ENCODE data around the gene C1orf232.

DNA sequence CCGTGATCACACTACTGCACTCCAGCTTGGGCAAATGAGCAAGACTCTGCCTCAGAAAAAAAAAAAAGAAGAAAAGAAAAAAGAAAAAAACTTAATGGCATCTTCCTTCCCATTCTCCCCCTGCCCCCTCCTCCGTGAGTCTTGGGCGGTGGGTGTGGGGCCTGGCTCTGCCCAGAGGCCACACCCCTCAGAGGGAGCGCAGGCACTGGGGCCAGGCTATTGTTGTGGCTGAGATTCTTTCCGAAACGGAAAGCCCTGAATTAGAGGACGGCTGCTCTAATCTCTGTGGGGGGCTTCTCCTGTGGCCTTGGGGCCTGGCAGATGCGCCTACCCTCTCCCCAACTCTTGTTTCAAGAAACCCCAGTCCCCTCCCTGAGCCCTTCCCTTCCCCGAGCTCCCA, 14.0 kb downstream of the C1orf232 start:
- TF ChIP-seq, protein P1, sequence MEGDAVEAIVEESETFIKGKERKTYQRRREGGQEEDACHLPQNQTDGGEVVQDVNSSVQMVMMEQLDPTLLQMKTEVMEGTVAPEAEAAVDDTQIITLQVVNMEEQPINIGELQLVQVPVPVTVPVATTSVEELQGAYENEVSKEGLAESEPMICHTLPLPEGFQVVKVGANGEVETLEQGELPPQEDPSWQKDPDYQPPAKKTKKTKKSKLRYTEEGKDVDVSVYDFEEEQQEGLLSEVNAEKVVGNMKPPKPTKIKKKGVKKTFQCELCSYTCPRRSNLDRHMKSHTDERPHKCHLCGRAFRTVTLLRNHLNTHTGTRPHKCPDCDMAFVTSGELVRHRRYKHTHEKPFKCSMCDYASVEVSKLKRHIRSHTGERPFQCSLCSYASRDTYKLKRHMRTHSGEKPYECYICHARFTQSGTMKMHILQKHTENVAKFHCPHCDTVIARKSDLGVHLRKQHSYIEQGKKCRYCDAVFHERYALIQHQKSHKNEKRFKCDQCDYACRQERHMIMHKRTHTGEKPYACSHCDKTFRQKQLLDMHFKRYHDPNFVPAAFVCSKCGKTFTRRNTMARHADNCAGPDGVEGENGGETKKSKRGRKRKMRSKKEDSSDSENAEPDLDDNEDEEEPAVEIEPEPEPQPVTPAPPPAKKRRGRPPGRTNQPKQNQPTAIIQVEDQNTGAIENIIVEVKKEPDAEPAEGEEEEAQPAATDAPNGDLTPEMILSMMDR (IDR thresholded peaks at IDR 0.05) = no peak
- TF ChIP-seq POLR2AphosphoS5 (IDR thresholded peaks at IDR 0.05) (peak in 1 of 2 donors; percentile 42), POLR2A (IDR thresholded peaks at IDR 0.05; ENCODE audit: low read depth) (no peak)

Measured in esophagus muscularis mucosa (tissue), 3 donors.